ENCODE results near the gene HSPE1.

DNA sequence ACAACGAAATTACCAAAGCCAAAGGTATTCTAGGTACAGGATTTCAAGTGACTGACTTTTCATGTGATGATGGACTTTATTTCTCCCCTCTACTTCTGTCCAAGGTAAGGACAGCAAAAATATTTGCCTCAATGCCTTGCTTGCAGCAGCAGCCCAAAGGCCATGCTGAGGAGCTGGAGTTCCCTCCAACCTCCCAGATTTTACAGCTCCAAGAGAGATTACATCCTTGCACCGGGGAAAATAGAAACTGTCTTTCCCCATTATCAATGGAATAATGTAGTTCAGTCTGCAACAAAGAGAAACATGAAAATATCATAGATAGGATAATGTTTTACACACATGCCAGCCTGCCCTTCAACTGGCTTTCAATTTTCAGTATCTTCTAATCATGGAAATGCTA, 14.0 kb upstream of the HSPE1 start:
- TF ChIP-seq, protein P1, sequence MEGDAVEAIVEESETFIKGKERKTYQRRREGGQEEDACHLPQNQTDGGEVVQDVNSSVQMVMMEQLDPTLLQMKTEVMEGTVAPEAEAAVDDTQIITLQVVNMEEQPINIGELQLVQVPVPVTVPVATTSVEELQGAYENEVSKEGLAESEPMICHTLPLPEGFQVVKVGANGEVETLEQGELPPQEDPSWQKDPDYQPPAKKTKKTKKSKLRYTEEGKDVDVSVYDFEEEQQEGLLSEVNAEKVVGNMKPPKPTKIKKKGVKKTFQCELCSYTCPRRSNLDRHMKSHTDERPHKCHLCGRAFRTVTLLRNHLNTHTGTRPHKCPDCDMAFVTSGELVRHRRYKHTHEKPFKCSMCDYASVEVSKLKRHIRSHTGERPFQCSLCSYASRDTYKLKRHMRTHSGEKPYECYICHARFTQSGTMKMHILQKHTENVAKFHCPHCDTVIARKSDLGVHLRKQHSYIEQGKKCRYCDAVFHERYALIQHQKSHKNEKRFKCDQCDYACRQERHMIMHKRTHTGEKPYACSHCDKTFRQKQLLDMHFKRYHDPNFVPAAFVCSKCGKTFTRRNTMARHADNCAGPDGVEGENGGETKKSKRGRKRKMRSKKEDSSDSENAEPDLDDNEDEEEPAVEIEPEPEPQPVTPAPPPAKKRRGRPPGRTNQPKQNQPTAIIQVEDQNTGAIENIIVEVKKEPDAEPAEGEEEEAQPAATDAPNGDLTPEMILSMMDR (IDR thresholded peaks at IDR 0.05), result no peak
- no peak for TF ChIP-seq POLR2A (IDR thresholded peaks at IDR 0.05)

All from uterus (tissue), 2 donors.